Psoas muscle (tissue), 8 donors: ENCODE data around the gene SH3RF3. TPM values are rescaled to one million over a fixed set of nuclear protein-coding genes. Genes with fewer than 3 reads are reported as not detected.

Source experiments
- ATAC-seq, 4 donors: fragments of 200-7000 bp; cut with Tn5 transposase; one replicate each; pipeline ENCODE4 v1.9.1; 2020; ENCODE audit warnings: moderate library complexity in 3 of 4, mild to moderate bottlenecking in 2 of 4
- DNase-seq, 2 donors: peaks; one replicate each; pipeline ENCODE4 v3.0.0-alpha.2; 2020
- H3K27ac ChIP-seq: fragments of 200-600 bp; one replicate; pipeline ENCODE4 v1.8.0; 2022
- H3K27me3 ChIP-seq, 3 donors: fragments of 200-600 bp in 1 of 3; one replicate each; pipeline versions ENCODE4 v1.6.1 to v1.8.0; 2013 to 2022; ENCODE audit warnings: low read length in 2 of 3, mild to moderate bottlenecking in 2 of 3, moderate library complexity in 1 of 3; ENCODE audit not compliant: insufficient read depth in 3 of 3
- H3K36me3 ChIP-seq, 2 donors: fragments of 200-600 bp in 1 of 2; one replicate each; pipeline versions ENCODE4 v1.6.1 to v1.8.0; 2013 to 2022; ENCODE audit warnings: low read depth in 1 of 2, mild to moderate bottlenecking in 1 of 2, moderate library complexity in 1 of 2; ENCODE audit not compliant: insufficient read depth in 1 of 2
- H3K4me1 ChIP-seq: fragments of 200-600 bp; one replicate; pipeline ENCODE4 v1.8.0; 2022
- H3K4me3 ChIP-seq: fragments of 200-600 bp; one replicate; pipeline ENCODE4 v1.8.0; 2022; ENCODE audit warnings: mild to moderate bottlenecking
- H3K9me3 ChIP-seq: fragments of 200-600 bp; one replicate; pipeline ENCODE4 v1.8.0; 2022
- CTCF ChIP-seq: fragments of 200-600 bp; IDR thresholded peaks from one replicate; pipeline ENCODE4 v1.8.0; 2022; ENCODE audit warnings: antibody characterized with exemption
- WGBS, 3 donors: extraction: QIAGEN DNeasy Blood & Tissue Kit; methylation state at CpG; one replicate each; pipeline versions ENCODE4 v1.1.6 to v1.1.7; 2013; 5-methylcytosine and 5-hydroxymethylcytosine counted together
- intact Hi-C, 2 donors: fragments of 100-400 bp; cut with DNase I; formaldehyde crosslinking; loops; one replicate each; pipeline versions ENCODE4 v1.11.0 to v1.14.2; 2022
- polyA plus RNA-seq, 3 donors: library from polyadenylated mRNA; stranded (reverse); fragments of 200-250 nt; gene quantifications; one replicate each; pipeline ENCODE4 v1.2.3, GENCODE V29; 2013
- total RNA-seq, 4 donors: library from RNA; stranded (reverse); fragmentation: NEBNext Ultra II Directional in 2 of 4; extraction: Animal tissue kit (Norgen Biotek cat#: 25700) in 2 of 4; gene quantifications; one replicate each; pipeline versions ENCODE4 v1.2.1 to v1.2.4, GENCODE V29; 2021 to 2023
- donor health status: healthy with polysubstance abuse.
- donor health status: DM: no; HTN: no; CAD: no; lungs with moderate emphysema.
- donor health status: Bipolar disorder and iron deficiency.
- donor health status: healthy.
- donor health status: DM: yes; HTN: yes; CAD: no.
- donor health status: DM: no; HTN: no; CAD: no.
- donor health status: DM: no; HTN: no; CAD: no.
- donor health status: DM: yes; HTN: yes; CAD: no.

Gene SH3RF3
- total and polyA plus RNA-seq, 7 donors = 4.6 to 27.0 (median 9.0) TPM

GRCh38 chr2:109268916-109269315, 139.9 kb downstream of the SH3RF3 start:
- Histone ChIP-seq H3K27me3 (no peaks in the 10 kb centered on the region), H3K4me3 (no peak overlapping the region), H3K9me3 (no peaks in the 10 kb centered on the region), H3K36me3 (no peaks in the 10 kb centered on the region), H3K27ac (no peak overlapping the region), H3K4me1 (peaks cover 16% of the 10 kb centered on the region)
- DNase-seq (no peak), ATAC-seq (no peak)
- 83 to 94% (median 92%) methylated on average over 7 of the region's 7 CpGs for WGBS, 3 donors
- TF ChIP-seq CTCF = no peak
- intact Hi-C loops = no loop called here

- Histone ChIP-seq H3K36me3 (no peaks in the 10 kb centered on the region), H3K27ac (no peak overlapping the region), H3K9me3 (no peaks in the 10 kb centered on the region), H3K4me3 (no peak overlapping the region), H3K27me3 (no peaks in the 10 kb centered on the region), H3K4me1 (peaks cover 12% of the 10 kb centered on the region)
- 84 to 87% (median 86%) methylated on average over 11 of the region's 11 CpGs for WGBS, 3 donors
- intact Hi-C loops = no loop called here
- DNase-seq (no peak), ATAC-seq (no peak)
- no peak for TF ChIP-seq CTCF
Observed at GRCh38 chr2:109269706-109270504, 140.9 kb downstream of the SH3RF3 start.

GRCh38 chr2:109270505-109271312, 141.7 kb downstream of the SH3RF3 start:
- Histone ChIP-seq H3K4me3 (no peak overlapping the region), H3K36me3 (no peaks in the 10 kb centered on the region), H3K9me3 (no peaks in the 10 kb centered on the region), H3K27ac (no peak overlapping the region), H3K4me1 (peaks cover 4% of the 10 kb centered on the region), H3K27me3 (no peaks in the 10 kb centered on the region)
- 76 to 77% (median 77%) methylated on average over 16 of the region's 16 CpGs for WGBS, 3 donors
- intact Hi-C loops = no loop called here
- TF ChIP-seq CTCF = no peak
- ATAC-seq (no peak), DNase-seq (no peak)

GRCh38 chr2:109271920-109272319, 142.9 kb downstream of the SH3RF3 start:
- no peak for TF ChIP-seq CTCF
- no peaks in the 10 kb centered on the region for H3K9me3 ChIP-seq
- intact Hi-C loops = no loop called here
- H3K36me3 ChIP-seq = no peaks in the 10 kb centered on the region
- 96 to 100% (median 97%) methylated on average over 3 of the region's 3 CpGs for whole genome bisulfite sequencing, 3 donors
- H3K27ac ChIP-seq = no peak overlapping the region
- no peaks in the 10 kb centered on the region for H3K4me1 ChIP-seq
- DNase-seq = no peak
- no peak overlapping the region for H3K4me3 ChIP-seq
- ATAC-seq = no peak
- H3K27me3 ChIP-seq = no peaks in the 10 kb centered on the region
